ENCODE data around the gene LCNL1. TPM values are rescaled to one million over a fixed set of nuclear protein-coding genes. Genes with fewer than 3 reads are reported as not detected.
A peak's percentile ranks its signal among the peaks of the same experiment; 100 is the strongest.

The LCNL1 gene
- total RNA-seq, 4 donors from 2014 or later: 0.19 TPM; not detected in 3

DNA sequence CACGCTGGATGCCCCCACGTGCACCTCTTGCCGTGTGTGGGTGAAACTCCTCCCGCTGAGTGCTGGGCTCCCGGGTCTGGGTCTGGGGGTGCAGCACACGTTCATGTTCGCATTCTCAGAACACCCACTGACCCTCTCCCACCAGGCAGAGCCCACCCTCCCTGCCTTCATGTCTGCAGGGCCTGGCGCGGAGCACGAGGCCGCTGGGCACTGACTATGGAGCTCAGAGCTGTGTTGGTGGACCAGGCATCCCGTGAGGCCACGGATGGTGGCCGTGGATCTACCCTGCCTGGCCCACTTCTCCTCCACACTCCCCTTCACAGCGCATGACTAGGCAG, 21.9 kb upstream of the LCNL1 start:
- H3K36me3 ChIP-seq: no peaks in the 10 kb centered on the region
- H3K4me1 ChIP-seq: peaks cover 19 to 40% (median 19%) of the 10 kb centered on the region in 3 donors
- no peaks in the 10 kb centered on the region for H3K9me3 ChIP-seq
- no peak for DNase-seq
- WGBS, 2 donors: 62 to 82% methylated on average over 3 to 8 of the region's 15 CpGs
- peak overlapping the region in 1 of 4 donors; percentile 13 for H3K27ac ChIP-seq
- TF ChIP-seq POLR2A (IDR thresholded peaks at IDR 0.05): no peak
- TF ChIP-seq, protein P1, sequence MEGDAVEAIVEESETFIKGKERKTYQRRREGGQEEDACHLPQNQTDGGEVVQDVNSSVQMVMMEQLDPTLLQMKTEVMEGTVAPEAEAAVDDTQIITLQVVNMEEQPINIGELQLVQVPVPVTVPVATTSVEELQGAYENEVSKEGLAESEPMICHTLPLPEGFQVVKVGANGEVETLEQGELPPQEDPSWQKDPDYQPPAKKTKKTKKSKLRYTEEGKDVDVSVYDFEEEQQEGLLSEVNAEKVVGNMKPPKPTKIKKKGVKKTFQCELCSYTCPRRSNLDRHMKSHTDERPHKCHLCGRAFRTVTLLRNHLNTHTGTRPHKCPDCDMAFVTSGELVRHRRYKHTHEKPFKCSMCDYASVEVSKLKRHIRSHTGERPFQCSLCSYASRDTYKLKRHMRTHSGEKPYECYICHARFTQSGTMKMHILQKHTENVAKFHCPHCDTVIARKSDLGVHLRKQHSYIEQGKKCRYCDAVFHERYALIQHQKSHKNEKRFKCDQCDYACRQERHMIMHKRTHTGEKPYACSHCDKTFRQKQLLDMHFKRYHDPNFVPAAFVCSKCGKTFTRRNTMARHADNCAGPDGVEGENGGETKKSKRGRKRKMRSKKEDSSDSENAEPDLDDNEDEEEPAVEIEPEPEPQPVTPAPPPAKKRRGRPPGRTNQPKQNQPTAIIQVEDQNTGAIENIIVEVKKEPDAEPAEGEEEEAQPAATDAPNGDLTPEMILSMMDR (IDR thresholded peaks at IDR 0.05): no peak
- no peaks in the 10 kb centered on the region for H3K27me3 ChIP-seq
- intact Hi-C loops (cut with DNase I): no loop called here
- no peak overlapping the region for H3K4me3 ChIP-seq

DNA sequence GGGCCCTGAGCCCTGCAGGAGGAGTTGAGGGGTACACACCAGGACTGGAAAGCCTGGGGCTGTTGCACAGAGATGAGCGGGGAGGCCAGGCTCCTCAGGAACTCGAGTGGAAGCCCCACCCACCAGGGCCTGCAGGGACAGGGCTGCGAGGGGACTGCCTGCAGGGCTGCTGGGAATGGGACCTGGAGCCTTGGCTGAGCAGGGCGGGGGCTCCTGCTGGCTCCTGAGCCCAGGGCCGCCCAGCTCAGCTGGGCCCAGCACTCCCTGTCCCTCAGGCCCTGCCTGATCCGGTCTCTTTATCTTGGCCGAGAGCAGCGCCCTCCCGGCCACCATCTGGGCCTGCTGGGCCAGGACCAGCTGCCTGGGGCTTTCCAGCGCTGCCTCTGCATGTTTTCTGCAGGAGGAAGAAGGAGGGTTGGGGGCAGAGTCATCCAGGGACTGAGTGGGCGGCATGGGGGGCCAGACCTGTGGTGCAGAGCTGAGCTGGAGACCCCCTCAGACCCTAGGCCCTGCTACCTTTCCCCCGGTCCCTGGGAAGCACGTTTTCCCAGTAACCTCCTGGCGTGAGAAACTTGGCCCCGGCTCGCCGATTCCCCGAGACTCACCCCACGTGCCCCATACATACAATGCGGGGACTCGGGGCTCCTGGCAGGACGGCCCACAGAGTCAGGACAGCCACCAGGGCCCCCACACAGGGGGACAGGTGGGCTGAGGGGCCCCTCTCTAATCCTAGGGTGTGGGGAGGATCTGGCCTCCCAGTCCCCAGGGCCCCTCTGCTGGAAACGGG, 21.3 kb upstream of the LCNL1 start:
- intact Hi-C loops (cut with DNase I): no loop called here
- Histone ChIP-seq H3K4me1 (peaks cover 23 to 46% (median 23%) of the 10 kb centered on the region in 3 donors), H3K4me3 (no peak overlapping the region), H3K27me3 (no peaks in the 10 kb centered on the region), H3K9me3 (no peaks in the 10 kb centered on the region), H3K27ac (peak overlapping the region in 1 of 4 donors; percentile 13), H3K36me3 (no peaks in the 10 kb centered on the region)
- no peak for DNase-seq
- 32 to 42% methylated on average over 7 to 11 of the region's 23 CpGs for WGBS, 2 donors
- TF ChIP-seq POLR2A (IDR thresholded peaks at IDR 0.05): no peak
- TF ChIP-seq, protein P1 (IDR thresholded peaks at IDR 0.05): no peak

DNA sequence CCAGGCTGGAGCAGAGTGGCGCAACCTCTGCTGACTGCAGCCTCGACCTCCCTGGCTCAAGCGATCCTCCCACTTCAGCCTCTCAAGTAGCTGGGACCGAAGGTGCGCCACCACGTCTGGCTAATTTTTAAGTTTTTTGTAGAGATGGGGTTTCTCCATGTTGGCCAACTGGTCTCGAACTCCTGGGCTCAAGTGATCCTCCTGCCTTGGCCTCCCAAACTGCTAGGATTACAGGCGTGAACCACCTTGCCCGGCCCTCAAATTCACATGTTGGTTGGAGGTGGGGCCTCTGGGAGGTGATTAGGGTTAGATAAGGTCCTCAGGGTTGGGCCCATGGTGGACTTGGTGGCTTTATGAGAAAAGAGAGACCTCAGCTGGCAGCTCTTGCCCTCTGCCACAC, 20.6 kb upstream of the LCNL1 start:
- WGBS, 2 donors: 95 to 97% methylated on average over 7 to 9 of the region's 9 CpGs
- intact Hi-C loops (cut with DNase I): no loop called here
- Histone ChIP-seq H3K27ac (no peak overlapping the region), H3K27me3 (no peaks in the 10 kb centered on the region), H3K4me1 (peaks cover 23 to 47% (median 23%) of the 10 kb centered on the region in 3 donors), H3K4me3 (no peak overlapping the region), H3K36me3 (no peaks in the 10 kb centered on the region), H3K9me3 (no peaks in the 10 kb centered on the region)
- no peak for DNase-seq
- no peak for TF ChIP-seq POLR2A (IDR thresholded peaks at IDR 0.05)
- TF ChIP-seq, protein P1 (IDR thresholded peaks at IDR 0.05): no peak

DNA sequence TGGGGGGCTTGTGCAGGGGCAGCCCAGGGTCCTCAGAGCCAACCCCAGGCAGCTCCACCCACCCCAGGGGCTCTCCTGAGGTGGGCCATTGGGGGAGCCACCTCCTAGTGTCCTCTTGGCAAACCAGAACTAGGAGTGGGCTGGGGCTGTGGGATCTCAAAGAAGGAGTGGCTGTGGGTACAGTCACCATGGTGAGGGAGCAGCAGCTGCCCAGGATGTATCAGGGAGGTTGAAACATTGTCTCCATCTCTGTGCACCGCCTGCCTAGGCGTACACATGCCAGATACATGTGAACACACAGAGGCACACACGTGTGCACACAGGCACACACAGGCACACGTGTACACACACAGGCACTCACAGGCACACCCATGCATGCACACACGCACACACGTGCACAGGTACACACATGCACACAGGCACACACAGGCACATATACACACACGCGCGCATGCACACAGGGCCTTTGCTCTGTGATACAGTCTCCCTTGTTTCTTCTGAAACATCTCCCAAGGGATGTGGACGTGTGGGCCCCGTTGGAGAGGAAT, 20.0 kb upstream of the LCNL1 start:
- Histone ChIP-seq H3K36me3 (no peaks in the 10 kb centered on the region), H3K27me3 (no peaks in the 10 kb centered on the region), H3K27ac (no peak overlapping the region), H3K9me3 (no peaks in the 10 kb centered on the region), H3K4me3 (no peak overlapping the region), H3K4me1 (peaks cover 23 to 47% (median 23%) of the 10 kb centered on the region in 3 donors)
- 69 to 82% methylated on average over 7 to 11 of the region's 11 CpGs for WGBS, 2 donors
- intact Hi-C loops (cut with DNase I): no loop called here
- DNase-seq: no peak
- no peak for TF ChIP-seq POLR2A (IDR thresholded peaks at IDR 0.05)
- TF ChIP-seq, protein P1 (IDR thresholded peaks at IDR 0.05): no peak

DNA sequence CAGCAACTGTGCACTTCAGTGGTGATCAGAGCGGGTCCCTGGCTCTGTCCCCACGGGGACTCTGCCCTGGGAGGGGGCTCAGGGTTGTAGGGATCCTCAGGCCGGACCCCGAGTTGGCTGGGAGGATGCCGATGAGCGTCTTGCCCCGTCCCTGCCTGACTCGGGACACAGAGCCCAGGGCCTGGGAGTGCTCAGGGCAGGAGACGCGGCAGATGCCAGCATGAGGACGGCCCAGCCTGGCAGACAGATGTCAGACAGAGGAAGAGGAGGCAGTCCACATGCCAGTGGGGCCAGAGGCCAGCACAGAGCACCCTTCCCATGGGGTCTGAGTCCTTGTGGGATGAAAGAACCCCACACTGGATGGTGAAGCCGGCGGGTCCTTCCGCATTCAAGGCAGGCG, 19.5 kb upstream of the LCNL1 start:
- WGBS, 2 donors: no CpG with 5 or more reads among the region's 15 CpGs
- H3K27me3 ChIP-seq: peaks cover 0 to 5% (median 0%) of the 10 kb centered on the region in 4 donors
- H3K36me3 ChIP-seq: no peaks in the 10 kb centered on the region
- DNase-seq: no peak
- intact Hi-C loops (cut with DNase I): no loop called here
- H3K27ac ChIP-seq: no peak overlapping the region
- no peaks in the 10 kb centered on the region for H3K9me3 ChIP-seq
- peaks cover 23 to 47% (median 23%) of the 10 kb centered on the region in 3 donors for H3K4me1 ChIP-seq
- H3K4me3 ChIP-seq: no peak overlapping the region
- TF ChIP-seq, protein P1 (IDR thresholded peaks at IDR 0.05): no peak
- TF ChIP-seq POLR2A (IDR thresholded peaks at IDR 0.05): no peak
